PC-3 (cell line): ENCODE data around the gene SFTPD.
"Not testable (repeated sequence)": the region's sequence is repeated elsewhere in the genome, so short reads cannot be mapped to it uniquely, and the experiment has no call there.

ENCODE experiments used
- EZH2 ChIP-seq: fragments of 300-600 bp; sonication (generic); IDR thresholded peaks from one replicate; pipeline ENCODE4 v1.6.1; 2017; ENCODE audit warnings: antibody characterized with exemption, mild to moderate bottlenecking, low read length; ENCODE audit not compliant: unreplicated experiment
- EZH2phosphoT487 ChIP-seq: fragments of 300-600 bp; sonication (generic); IDR thresholded peaks from 2 replicates; pipeline ENCODE4 v1.6.1; 2018; ENCODE audit warnings: mild to moderate bottlenecking, antibody characterized with exemption, low read length, borderline replicate concordance
- TF ChIP-seq, protein P1 (sequence below): fragments of 300-600 bp; sonication (generic); conservative IDR thresholded peaks from 2 replicates; pipeline ENCODE4 v1.5.1; 2017; ENCODE audit warnings: antibody characterized with exemption, low read depth, mild to moderate bottlenecking, low read length

DNA sequence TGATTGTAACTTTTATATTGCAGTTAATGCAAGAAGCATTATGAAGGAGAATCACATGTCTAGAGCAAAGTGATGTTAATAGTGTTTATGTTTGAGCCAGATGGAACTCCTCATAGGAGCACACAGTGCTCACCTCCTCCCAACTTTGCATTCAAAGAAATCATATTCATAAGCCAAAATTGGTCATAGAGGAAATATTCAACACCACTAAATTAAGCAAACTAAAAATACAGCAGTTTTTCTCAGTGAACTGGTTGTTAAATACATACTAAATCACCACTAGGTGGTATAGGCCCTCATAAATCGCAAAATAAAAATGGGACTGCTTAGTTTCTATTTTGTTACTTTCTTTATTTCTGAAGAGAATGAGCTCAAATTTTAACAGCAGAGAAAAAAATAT is 34.4 kb downstream of the SFTPD start:
- not testable (repeated sequence) for TF ChIP-seq EZH2, EZH2phosphoT487
- TF ChIP-seq, protein P1, sequence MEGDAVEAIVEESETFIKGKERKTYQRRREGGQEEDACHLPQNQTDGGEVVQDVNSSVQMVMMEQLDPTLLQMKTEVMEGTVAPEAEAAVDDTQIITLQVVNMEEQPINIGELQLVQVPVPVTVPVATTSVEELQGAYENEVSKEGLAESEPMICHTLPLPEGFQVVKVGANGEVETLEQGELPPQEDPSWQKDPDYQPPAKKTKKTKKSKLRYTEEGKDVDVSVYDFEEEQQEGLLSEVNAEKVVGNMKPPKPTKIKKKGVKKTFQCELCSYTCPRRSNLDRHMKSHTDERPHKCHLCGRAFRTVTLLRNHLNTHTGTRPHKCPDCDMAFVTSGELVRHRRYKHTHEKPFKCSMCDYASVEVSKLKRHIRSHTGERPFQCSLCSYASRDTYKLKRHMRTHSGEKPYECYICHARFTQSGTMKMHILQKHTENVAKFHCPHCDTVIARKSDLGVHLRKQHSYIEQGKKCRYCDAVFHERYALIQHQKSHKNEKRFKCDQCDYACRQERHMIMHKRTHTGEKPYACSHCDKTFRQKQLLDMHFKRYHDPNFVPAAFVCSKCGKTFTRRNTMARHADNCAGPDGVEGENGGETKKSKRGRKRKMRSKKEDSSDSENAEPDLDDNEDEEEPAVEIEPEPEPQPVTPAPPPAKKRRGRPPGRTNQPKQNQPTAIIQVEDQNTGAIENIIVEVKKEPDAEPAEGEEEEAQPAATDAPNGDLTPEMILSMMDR = peak; percentile 69
